Measurements from ENCODE around the gene TGFBR3. TPM values are rescaled to one million over a fixed set of nuclear protein-coding genes. Genes with fewer than 3 reads are reported as not detected.

The TGFBR3 gene
- total RNA-seq, 2 experiments from 2014 or later: 5.5 to 7.5 TPM

DNA sequence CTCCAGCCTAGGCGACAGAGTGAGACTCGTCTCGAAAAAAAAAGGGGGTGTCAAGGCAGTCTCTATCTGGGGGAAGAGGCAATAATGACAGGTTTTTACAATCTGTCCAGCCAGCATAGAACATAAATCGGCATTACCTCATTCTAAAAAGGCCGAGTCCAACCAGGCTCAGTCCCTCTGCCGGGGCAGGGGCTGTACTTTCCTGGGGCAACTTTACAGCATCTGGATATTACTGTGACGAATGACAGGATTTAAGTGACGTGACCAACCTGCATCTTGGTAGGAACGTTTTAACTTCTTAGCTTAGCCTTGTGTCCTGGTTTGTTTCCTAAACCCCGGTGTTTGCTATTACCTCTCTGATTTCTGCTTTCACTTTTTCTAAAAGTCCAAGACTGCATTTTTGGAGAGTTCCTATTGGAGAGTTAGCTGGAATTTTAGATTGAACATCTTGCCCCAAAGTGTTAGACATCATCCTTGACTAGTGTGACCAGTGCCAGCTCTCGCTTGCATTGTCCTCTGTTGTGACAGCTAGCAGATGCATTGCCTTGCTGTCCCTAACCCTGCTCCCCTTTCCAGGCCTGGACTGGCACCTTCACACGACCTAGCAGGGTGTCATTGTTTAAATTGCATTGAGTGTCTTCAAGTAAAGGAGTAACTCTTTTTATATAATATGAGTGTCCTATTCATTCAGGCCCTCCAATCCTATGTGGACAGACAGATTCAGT lies 96.5 kb downstream of the TGFBR3 start:
- peaks cover 4% of the 10 kb centered on the region for H3K36me3 Mint-ChIP-seq (ENCODE audit: low read depth)
- DNase-seq (no peak), ATAC-seq (no peak)
- no peak overlapping the region for H3K27ac Mint-ChIP-seq
- H3K4me1 Mint-ChIP-seq (ENCODE audit: low read depth): peaks cover 27% of the 10 kb centered on the region
- POLR2A ChIA-PET: interaction anchor here (0.8 kb wide), 1 partner anchor 14 kb away, joined by 3 read pairs; no protein-coding TSS in a partner anchor
- H3K4me3 Mint-ChIP-seq: no peak overlapping the region
- intact Hi-C loops (cut with micrococcal nuclease): no loop called here
- no peaks in the 10 kb centered on the region for H3K27me3 Mint-ChIP-seq
- peaks cover 1% of the 10 kb centered on the region for H3K9me3 Mint-ChIP-seq
- CTCF ChIA-PET: interaction anchor here (1.7 kb wide), 1 partner anchor 10 kb away, joined by 3 read pairs; no protein-coding TSS in a partner anchor
- TF ChIP-seq CTCF (IDR thresholded peaks at IDR 0.05): no peak

- ChIA-PET CTCF (interaction anchor here (1.7 kb wide), 1 partner anchor 11 kb away, joined by 3 read pairs; no protein-coding TSS in a partner anchor), POLR2A (interaction anchor here (0.6 kb wide), 1 partner anchor 99 kb away, joined by 3 read pairs; no protein-coding TSS in a partner anchor)
- no peak for TF ChIP-seq CTCF (IDR thresholded peaks at IDR 0.05)
- Mint-ChIP-seq H3K36me3 (ENCODE audit: low read depth) (peaks cover 2% of the 10 kb centered on the region), H3K4me1 (ENCODE audit: low read depth) (peaks cover 26% of the 10 kb centered on the region), H3K27me3 (no peaks in the 10 kb centered on the region), H3K4me3 (no peak overlapping the region), H3K27ac (no peak overlapping the region), H3K9me3 (no peaks in the 10 kb centered on the region)
- intact Hi-C loops (cut with micrococcal nuclease): no loop called here
- DNase-seq (no peak), ATAC-seq (no peak)
Observed at GRCh38 chr1:91787919-91788318, 98.0 kb downstream of the TGFBR3 start.

DNA sequence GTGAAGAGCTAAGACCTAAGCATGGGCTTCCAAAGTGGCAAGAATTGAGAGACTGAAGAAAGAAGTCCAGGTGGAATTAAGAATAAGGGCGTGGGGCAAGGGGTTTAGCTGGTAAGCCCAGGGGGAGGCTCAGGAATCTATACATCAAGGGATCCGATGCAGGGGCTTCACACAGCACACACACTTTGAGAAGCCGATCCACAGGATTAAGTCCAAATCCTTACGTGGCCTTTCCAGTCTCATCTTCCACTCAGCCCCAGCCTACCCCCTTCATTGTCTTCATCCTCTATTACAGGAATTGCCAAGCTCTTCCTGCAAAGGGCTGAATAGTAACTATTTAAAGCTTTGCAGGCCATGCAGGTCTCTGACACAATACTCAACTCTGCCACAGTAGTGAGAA lies 101.3 kb downstream of the TGFBR3 start:
- Mint-ChIP-seq H3K27me3 (no peaks in the 10 kb centered on the region), H3K27ac (no peak overlapping the region), H3K4me3 (no peak overlapping the region), H3K36me3 (ENCODE audit: low read depth) (peaks cover 4% of the 10 kb centered on the region), H3K9me3 (no peaks in the 10 kb centered on the region), H3K4me1 (ENCODE audit: low read depth) (peaks cover 10% of the 10 kb centered on the region)
- CTCF ChIA-PET: interaction anchor here (1.4 kb wide), 1 partner anchor 10 kb away, joined by 3 read pairs; no protein-coding TSS in a partner anchor
- POLR2A ChIA-PET: interaction anchor here (0.7 kb wide), 1 partner anchor 14 kb away, joined by 3 read pairs; no protein-coding TSS in a partner anchor
- TF ChIP-seq CTCF (IDR thresholded peaks at IDR 0.05): no peak
- ATAC-seq (no peak), DNase-seq (no peak)
- intact Hi-C loops (cut with micrococcal nuclease): no loop called here

- ChIA-PET CTCF (interaction anchor here (1.2 to 1.4 kb wide), 2 partner anchors 9 to 272 kb away, joined by 3 read pairs; no protein-coding TSS in a partner anchor), POLR2A (interaction anchor here (0.7 kb wide), 1 partner anchor 14 kb away, joined by 3 read pairs; no protein-coding TSS in a partner anchor)
- H3K4me3 Mint-ChIP-seq: no peak overlapping the region
- peaks cover 10% of the 10 kb centered on the region for H3K4me1 Mint-ChIP-seq (ENCODE audit: low read depth)
- no peak for TF ChIP-seq CTCF (IDR thresholded peaks at IDR 0.05)
- no peak for ATAC-seq
- DNase-seq: no peak
- intact Hi-C loops (cut with micrococcal nuclease): no loop called here
- H3K9me3 Mint-ChIP-seq: no peaks in the 10 kb centered on the region
- H3K27me3 Mint-ChIP-seq: no peaks in the 10 kb centered on the region
- no peak overlapping the region for H3K27ac Mint-ChIP-seq
- peaks cover 4% of the 10 kb centered on the region for H3K36me3 Mint-ChIP-seq (ENCODE audit: low read depth)
Observed at GRCh38 chr1:91784191-91784590, 101.8 kb downstream of the TGFBR3 start.

All from activated CD8-positive, alpha-beta T cell treated with anti-CD3 and anti-CD28 coated beads for 36 hours (primary cell).